HL-60 (cell line): ENCODE results near the gene SLC12A7.

ENCODE experiments used
- GABPA ChIP-seq: IDR thresholded peaks from 2 replicates; pipeline ENCODE4 v1.6.1; 2012; ENCODE audit warnings: low read depth
- POLR2AphosphoS5 ChIP-seq: IDR thresholded peaks from 2 replicates; pipeline ENCODE4 v1.6.1; 2012; ENCODE audit warnings: low read depth
- TF ChIP-seq, protein P1 (sequence below): IDR thresholded peaks from one replicate; pipeline ENCODE4 v1.5.1; 2011; ENCODE audit warnings: low read length, control low read depth, inconsistent platforms; ENCODE audit not compliant: insufficient read depth

DNA sequence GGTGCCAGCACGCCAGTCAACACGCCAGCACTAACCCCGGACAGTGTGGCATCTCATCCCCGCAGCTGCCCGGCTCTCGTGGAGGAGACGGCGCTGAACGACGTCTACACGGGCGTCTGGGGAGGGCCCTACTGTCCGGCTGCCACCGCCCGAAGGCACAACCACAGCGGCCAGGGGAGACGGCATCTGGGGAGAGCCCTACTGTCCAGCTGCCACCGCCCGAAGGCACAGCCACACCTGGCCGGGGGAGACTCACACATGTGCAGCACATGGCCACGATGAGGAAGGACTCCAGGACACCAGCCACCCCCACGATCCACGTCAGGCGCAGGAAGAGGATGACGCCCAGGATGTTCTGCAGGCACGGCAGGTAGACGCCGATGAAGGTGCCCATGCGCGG is 23.1 kb downstream of the SLC12A7 start:
- TF ChIP-seq, protein P1, sequence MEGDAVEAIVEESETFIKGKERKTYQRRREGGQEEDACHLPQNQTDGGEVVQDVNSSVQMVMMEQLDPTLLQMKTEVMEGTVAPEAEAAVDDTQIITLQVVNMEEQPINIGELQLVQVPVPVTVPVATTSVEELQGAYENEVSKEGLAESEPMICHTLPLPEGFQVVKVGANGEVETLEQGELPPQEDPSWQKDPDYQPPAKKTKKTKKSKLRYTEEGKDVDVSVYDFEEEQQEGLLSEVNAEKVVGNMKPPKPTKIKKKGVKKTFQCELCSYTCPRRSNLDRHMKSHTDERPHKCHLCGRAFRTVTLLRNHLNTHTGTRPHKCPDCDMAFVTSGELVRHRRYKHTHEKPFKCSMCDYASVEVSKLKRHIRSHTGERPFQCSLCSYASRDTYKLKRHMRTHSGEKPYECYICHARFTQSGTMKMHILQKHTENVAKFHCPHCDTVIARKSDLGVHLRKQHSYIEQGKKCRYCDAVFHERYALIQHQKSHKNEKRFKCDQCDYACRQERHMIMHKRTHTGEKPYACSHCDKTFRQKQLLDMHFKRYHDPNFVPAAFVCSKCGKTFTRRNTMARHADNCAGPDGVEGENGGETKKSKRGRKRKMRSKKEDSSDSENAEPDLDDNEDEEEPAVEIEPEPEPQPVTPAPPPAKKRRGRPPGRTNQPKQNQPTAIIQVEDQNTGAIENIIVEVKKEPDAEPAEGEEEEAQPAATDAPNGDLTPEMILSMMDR, result no peak
- TF ChIP-seq POLR2AphosphoS5, result no peak
- no peak for TF ChIP-seq GABPA
